PC-3 (cell line): ENCODE measurements around the gene MAP2. TPM values are rescaled to one million over a fixed set of nuclear protein-coding genes. Genes with fewer than 3 reads are reported as not detected.

Experiments used
- ATAC-seq: fragments of 200-7000 bp; cut with Tn5 transposase; 2 replicates; pipeline ENCODE4 v1.9.1; 2020; ENCODE audit warnings: mild to moderate bottlenecking, moderate library complexity
- Bru-seq: library from RNA; stranded (reverse); fragments of 400-500 nt; gene quantifications from one replicate; lab custom pipeline; 2021; lab: Mats Ljungman, UMichigan
- BruChase-seq, 2 experiments: library from RNA; stranded (reverse); fragments of 400-500 nt; gene quantifications; one replicate each; lab custom pipeline; 2021; lab: Mats Ljungman, UMichigan
- BruUV-seq: library from RNA; stranded (reverse); fragments of 400-500 nt; replicated peaks from 2 replicates; lab custom pipeline; 2021; lab: Mats Ljungman, UMichigan
- CTCF ChIA-PET: fragments of 300-600 bp; sonication (Branson Sonifier 250); formaldehyde crosslinking; loops from one replicate; lab custom pipeline; 2022; ENCODE audit warnings: antibody characterized with exemption; lab: Charles Lee
- POLR2A ChIA-PET: fragments of 300-600 bp; sonication (Branson Sonifier 250); formaldehyde crosslinking; loops from one replicate; lab custom pipeline; 2022; ENCODE audit warnings: antibody characterized with exemption; ENCODE audit not compliant: unreplicated experiment; lab: Charles Lee
- DNase-seq: peaks from one replicate; pipeline ENCODE4 v3.0.0-alpha.2; 2015
- H2AFZ ChIP-seq: fragments of 300-600 bp; sonication (generic); 2 replicates; pipeline ENCODE4 v1.6.0; 2016; ENCODE audit warnings: antibody characterized with exemption, low read length
- H3F3A ChIP-seq: fragments of 300-600 bp; sonication (generic); one replicate; pipeline ENCODE4 v1.6.0; 2017; ENCODE audit warnings: antibody characterized with exemption, low read length, control low read depth, mild to moderate bottlenecking; ENCODE audit not compliant: unreplicated experiment
- H3K27ac ChIP-seq: fragments of 300-600 bp; sonication (generic); 2 replicates; pipeline ENCODE4 v1.5.1; 2016; ENCODE audit warnings: mild to moderate bottlenecking, low read length
- H3K27me3 ChIP-seq: fragments of 300-600 bp; sonication (generic); 2 replicates; pipeline ENCODE4 v1.6.1; 2016; ENCODE audit warnings: low read length, mixed read lengths
- H3K36me3 ChIP-seq: fragments of 300-600 bp; sonication (generic); 2 replicates; pipeline ENCODE4 v1.6.1; 2016; ENCODE audit warnings: low read depth, mixed run types, low read length, mixed read lengths
- H3K4me1 ChIP-seq: fragments of 300-600 bp; sonication (generic); 2 replicates; pipeline ENCODE4 v1.5.1; 2016; ENCODE audit warnings: low read length; ENCODE audit not compliant: insufficient read depth
- H3K4me2 ChIP-seq: fragments of 300-600 bp; sonication (generic); 2 replicates; pipeline ENCODE4 v1.6.0; 2016; ENCODE audit warnings: low read length
- H3K4me3 ChIP-seq: fragments of 300-600 bp; sonication (generic); 2 replicates; pipeline ENCODE4 v1.5.1; 2016; ENCODE audit warnings: mild to moderate bottlenecking, low read length, mixed read lengths
- H3K79me2 ChIP-seq: fragments of 300-600 bp; sonication (generic); 2 replicates; pipeline ENCODE4 v1.6.1; 2017; ENCODE audit warnings: low read length, mixed read lengths
- H3K9ac ChIP-seq: fragments of 300-600 bp; sonication (generic); 2 replicates; pipeline ENCODE4 v1.6.0; 2016; ENCODE audit warnings: mild to moderate bottlenecking, low read length
- H3K9me2 ChIP-seq: fragments of 300-600 bp; sonication (generic); replicated peaks from 2 replicates; pipeline ENCODE4 v1.6.1; 2016; ENCODE audit warnings: mixed run types, low read length, mixed read lengths
- H3K9me3 ChIP-seq: fragments of 300-600 bp; sonication (generic); 2 replicates; pipeline ENCODE4 v1.6.1; 2016; ENCODE audit warnings: low read length, mixed read lengths
- H4K20me1 ChIP-seq: fragments of 300-600 bp; sonication (generic); 2 replicates; pipeline ENCODE4 v1.6.1; 2016; ENCODE audit warnings: low read length, mixed read lengths
- CTCF ChIP-seq: fragments of 300-600 bp; sonication (generic); conservative IDR thresholded peaks from 2 replicates; pipeline ENCODE4 v1.5.1; 2017; ENCODE audit warnings: antibody characterized with exemption, low read depth, mild to moderate bottlenecking, low read length
- EZH2 ChIP-seq: fragments of 300-600 bp; sonication (generic); IDR thresholded peaks from one replicate; pipeline ENCODE4 v1.6.1; 2017; ENCODE audit warnings: antibody characterized with exemption, mild to moderate bottlenecking, low read length; ENCODE audit not compliant: unreplicated experiment
- EZH2phosphoT487 ChIP-seq: fragments of 300-600 bp; sonication (generic); IDR thresholded peaks from 2 replicates; pipeline ENCODE4 v1.6.1; 2018; ENCODE audit warnings: mild to moderate bottlenecking, antibody characterized with exemption, low read length, borderline replicate concordance
- intact Hi-C: fragments of 100-400 bp; cut with micrococcal nuclease; formaldehyde crosslinking; loops from 2 replicates; pipeline ENCODE4 v1.9.0; 2023
- long read RNA-seq: library from polyadenylated mRNA; unstranded; transcript quantifications from one replicate; pipeline ENCODE4 v2.0.0, GENCODE V29; 2021; ENCODE audit not compliant: unreplicated experiment
- total RNA-seq: library from RNA; depleted of rRNA; stranded (reverse); fragments of >200 nt; gene quantifications from 2 replicates; pipeline ENCODE4 v1.2.3, GENCODE V29; 2014; rRNA removed

MAP2 gene
- 1.7 and 2.1 TPM in 2 replicates for total RNA-seq
- percentile 37 among the genes with signal in this experiment for Bru-seq, nascent RNA
- percentile 25 among the genes with signal in this experiment for BruChase-seq, experiment 1, labeled RNA remaining after a 6-hour chase
- percentile 33 among the genes with signal in this experiment for BruChase-seq, experiment 2, labeled RNA remaining after a 2-hour chase
- long read RNA-seq, partial matches to known transcripts, result 0 of 2 reads
- long read RNA-seq, other reads (novel, unspliced or antisense), result 2 of 2 reads

GRCh38 chr2:209423562-209424198, at the start of gene MAP2:
MAP2 (plus strand) TSS chr2:209424047; CDS start chr2:209653171, 229,124 bp downstream.
- no peaks in the 10 kb centered on the region for H3K36me3 ChIP-seq
- H3K27me3 ChIP-seq, result no peaks in the 10 kb centered on the region
- H3F3A ChIP-seq, result no peaks in the 10 kb centered on the region
- peak within 1 kb of the TSS; percentile 96 for H3K4me2 ChIP-seq
- intact Hi-C loops, result loop anchor here (1.0 to 5.0 kb wide), 5 partner anchors 37 to 1016 kb away; partner anchors contain the start of gene PTH2R
- peak within 1 kb of the TSS; percentile 100 for H2AFZ ChIP-seq
- no peaks in the 10 kb centered on the region for H3K9me2 ChIP-seq
- no peaks in the 10 kb centered on the region for H3K79me2 ChIP-seq
- peak within 1 kb of the TSS; percentile 95 for H3K4me3 ChIP-seq
- H3K9ac ChIP-seq, result peak within 1 kb of the TSS; percentile 44
- no peaks in the 10 kb centered on the region for H3K9me3 ChIP-seq
- DNase-seq (peak; percentile 91), ATAC-seq (peak; percentile 90)
- ChIA-PET CTCF (interaction anchor here (0.5 to 2.3 kb wide), 20 partner anchors 27 to 510 kb away, joined by 3 to 35 read pairs (median 4); no protein-coding TSS in a partner anchor), POLR2A (no interaction called here)
- H4K20me1 ChIP-seq, result no peaks in the 10 kb centered on the region
- BruUV-seq, result no TSS peak
- TF ChIP-seq EZH2 (no peak), CTCF (peak; percentile 73), EZH2phosphoT487 (no peak)
- H3K27ac ChIP-seq, result no peak within 1 kb of the TSS
- H3K4me1 ChIP-seq, result peaks cover 21% of the 10 kb centered on the region

- BruUV-seq, result no TSS peak
- no peak overlapping the region for H3K27ac ChIP-seq
- no peaks in the 10 kb centered on the region for H3K36me3 ChIP-seq
- ChIA-PET POLR2A (no interaction called here), CTCF (no interaction called here)
- H3K9ac ChIP-seq, result no peak overlapping the region
- H4K20me1 ChIP-seq, result no peaks in the 10 kb centered on the region
- H3K4me3 ChIP-seq, result no peak overlapping the region
- ATAC-seq, result no peak
- peaks cover 6% of the 10 kb centered on the region; the same call in 1 of the 2 replicates for H3K9me3 ChIP-seq
- H3K4me1 ChIP-seq, result peaks cover 14% of the 10 kb centered on the region
- no peaks in the 10 kb centered on the region for H3K79me2 ChIP-seq
- H3K4me2 ChIP-seq, result no peak overlapping the region
- no peak overlapping the region for H2AFZ ChIP-seq
- DNase-seq, result no peak
- no peaks in the 10 kb centered on the region for H3F3A ChIP-seq
- no peaks in the 10 kb centered on the region for H3K9me2 ChIP-seq
- intact Hi-C loops, result no loop called here
- H3K27me3 ChIP-seq, result no peaks in the 10 kb centered on the region
- no peak for TF ChIP-seq CTCF
- no peak for TF ChIP-seq EZH2
- no peak for TF ChIP-seq EZH2phosphoT487
Observed at GRCh38 chr2:209376686-209377085, 47.2 kb upstream of the MAP2 start.
